GM12878 (cell line): Measurements from ENCODE around the gene PRSS2. TPM values are rescaled to one million over a fixed set of nuclear protein-coding genes. Genes with fewer than 3 reads are reported as not detected.

ENCODE experiments used
- ATAC-seq: fragments of 200-7000 bp; cut with Tn5 transposase; 3 replicates; pipeline ENCODE4 v1.9.1; 2020; ENCODE audit warnings: mild to moderate bottlenecking, moderate library complexity
- BruUV-seq: library from RNA; stranded (reverse); fragments of 400-500 nt; replicated peaks from 2 replicates; lab custom pipeline; 2021; lab: Mats Ljungman, UMichigan
- CTCF ChIA-PET: fragments of 300-600 bp; sonication (Branson Sonifier 250); formaldehyde crosslinking; extraction: SDS; loops from one replicate; lab custom pipeline; 2021; ENCODE audit warnings: inconsistent platforms; lab: Yijun Ruan, JAX
- POLR2A ChIA-PET: fragments of 350-600 bp; formaldehyde crosslinking; extraction: SDS; loops from one replicate; lab custom pipeline; 2021; ENCODE audit warnings: inconsistent platforms; lab: Charles Lee
- RAD21 ChIA-PET: fragments of 300-600 bp; sonication (Branson Sonifier 250); formaldehyde crosslinking; loops from one replicate; lab custom pipeline; 2023; ENCODE audit warnings: antibody characterized with exemption; ENCODE audit not compliant: unreplicated experiment; lab: Charles Lee
- SMC1A ChIA-PET: fragments of 300-600 bp; sonication (Branson Sonifier 250); formaldehyde crosslinking; loops from one replicate; lab custom pipeline; 2023; ENCODE audit not compliant: unreplicated experiment, uncharacterized antibody; lab: Charles Lee
- DNase-seq: peaks from one replicate; pipeline ENCODE4 v3.0.0-alpha.2; 2011; ENCODE audit warnings: low read depth, low spot score
- FAIRE-seq: peaks from 3 replicates; lab custom pipeline; 2011; peaks lifted over from hg19 to GRCh38; lab: Jason Lieb, UNC
- H2AFZ ChIP-seq: 2 replicates; pipeline ENCODE4 v1.6.0; 2011; ENCODE audit warnings: low read depth, low read length, control low read depth; ENCODE audit not compliant: control insufficient read depth
- H3K27ac ChIP-seq: 2 replicates; pipeline ENCODE4 v1.5.1; 2011; ENCODE audit warnings: control low read depth; ENCODE audit not compliant: control insufficient read depth, insufficient read depth
- H3K27me3 ChIP-seq, 2 experiments: replicated peaks in 1 of 2; 2 replicates each; pipeline versions ENCODE4 v1.6.0 to v1.6.1; 2011; ENCODE audit warnings: low read length in 1 of 2; ENCODE audit not compliant: control insufficient read depth in 2 of 2, insufficient read depth in 2 of 2
- H3K36me3 ChIP-seq, 2 experiments: 2 replicates each; pipeline ENCODE4 v1.5.1; 2011; ENCODE audit warnings: low read length in 1 of 2; ENCODE audit not compliant: control insufficient read depth in 2 of 2, insufficient read depth in 2 of 2
- H3K4me1 ChIP-seq: 2 replicates; pipeline ENCODE4 v1.6.1; 2011; ENCODE audit warnings: mild to moderate bottlenecking, low read length, moderate library complexity, mixed read lengths; ENCODE audit not compliant: control insufficient read depth, insufficient read depth
- H3K4me2 ChIP-seq: 2 replicates; pipeline ENCODE4 v1.6.0; 2011; ENCODE audit warnings: control low read depth; ENCODE audit not compliant: control insufficient read depth, insufficient read depth
- H3K4me3 ChIP-seq: fragments of 200-600 bp; sonication (generic); 2 replicates; pipeline ENCODE4 v1.5.1; 2016
- H3K79me2 ChIP-seq: 2 replicates; pipeline ENCODE4 v1.6.0; 2011; ENCODE audit warnings: low read length; ENCODE audit not compliant: control insufficient read depth, insufficient read depth
- H3K9ac ChIP-seq: 2 replicates; pipeline ENCODE4 v1.8.0; 2011; ENCODE audit warnings: low read length, control low read depth, mixed read lengths; ENCODE audit not compliant: control insufficient read depth, insufficient read depth
- H3K9me3 ChIP-seq: replicated peaks from 3 replicates; pipeline ENCODE4 v1.5.1; 2011; ENCODE audit warnings: mild to moderate bottlenecking, low read length; ENCODE audit not compliant: control insufficient read depth, insufficient read depth
- H4K20me1 ChIP-seq: 2 replicates; pipeline ENCODE4 v1.6.0; 2011; ENCODE audit not compliant: control insufficient read depth, insufficient read depth
- BCL11A ChIP-seq: IDR thresholded peaks from 2 replicates; pipeline ENCODE4 v1.6.1; 2011; ENCODE audit warnings: low read depth, low read length
- CTCF ChIP-seq, 3 experiments: IDR thresholded peaks in 2 of 3; conservative IDR thresholded peaks in 1 of 3; 2 replicates each; pipeline ENCODE4 v1.5.1; 2011; ENCODE audit warnings: low read depth in 3 of 3, low read length in 3 of 3, mild to moderate bottlenecking in 3 of 3, control low read depth in 2 of 3, moderate library complexity in 2 of 3, inconsistent platforms in 1 of 3, mixed read lengths in 1 of 3; ENCODE audit not compliant: control insufficient read depth in 2 of 3, insufficient read depth in 1 of 3; ENCODE audit errors: extremely low read depth in 1 of 3
- EED ChIP-seq: sonication (generic); IDR thresholded peaks from 2 replicates; pipeline ENCODE4 v1.6.1; 2016; ENCODE audit warnings: antibody characterized with exemption, low read depth
- JUNB ChIP-seq: IDR thresholded peaks from 2 replicates; pipeline ENCODE4 v1.6.1; 2016; ENCODE audit warnings: antibody characterized with exemption, mild to moderate bottlenecking
- LARP7 ChIP-seq: fragments of 450-650 bp; IDR thresholded peaks from 2 replicates; pipeline ENCODE4 v1.6.1; 2017; ENCODE audit warnings: mild to moderate bottlenecking
- MYC ChIP-seq: IDR thresholded peaks from 2 replicates; pipeline ENCODE4 v1.6.1; 2011; ENCODE audit warnings: mild to moderate bottlenecking, low read length, moderate library complexity, inconsistent platforms; ENCODE audit not compliant: insufficient read depth, insufficient replicate concordance, insufficient read length, severe bottlenecking
- RELA ChIP-seq: fragments of 450-650 bp; IDR thresholded peaks from 2 replicates; pipeline ENCODE4 v1.8.0; 2014; ENCODE audit warnings: borderline replicate concordance; ENCODE audit not compliant: partially characterized antibody
- SIX5 ChIP-seq: IDR thresholded peaks from 2 replicates; pipeline ENCODE4 v1.6.1; 2011; ENCODE audit warnings: mild to moderate bottlenecking, low read depth, low read length, moderate library complexity; ENCODE audit not compliant: severe bottlenecking
- ZNF274 ChIP-seq: IDR thresholded peaks from one replicate; pipeline ENCODE4 v1.8.0; 2011; ENCODE audit not compliant: insufficient read length, insufficient read depth
- WGBS: methylation state at CpG from one replicate; pipeline ENCODE4 v1.1.6; 2016; ENCODE audit warnings: low lambda C conversion rate; ENCODE audit not compliant: insufficient replicate concordance, insufficient coverage; ENCODE audit errors: missing lambda C conversion rate; 5-methylcytosine and 5-hydroxymethylcytosine counted together
- in situ Hi-C: fragments of 300-500 bp; cut with MboI; formaldehyde crosslinking; loops from 9 replicates; pipeline ENCODE4 v1.14.3; 2018; ENCODE audit warnings: mixed read lengths
- intact Hi-C: fragments of 100-400 bp; cut with micrococcal nuclease; formaldehyde crosslinking; loops from one replicate; pipeline ENCODE4 v1.14.2; 2022; ENCODE audit not compliant: unreplicated experiment
- polyA plus RNA-seq, 11 experiments: library from polyadenylated mRNA; depleted of rRNA in 4 of 11; unstranded in 6 of 11; stranded (reverse) in 5 of 11; fragments of >200 nt; fragmentation: Nextera tagmentation in 4 of 11; fragmentation: Illumina TruSeq in 1 of 11; extraction: Ambion mirVana in 4 of 11; extraction: Trizol in 1 of 11; gene quantifications; 1 replicate in 1 of 11; 2 replicates in 10 of 11; pipeline versions ENCODE4 v1.2.1 to v1.2.3, GENCODE V29; 2011 to 2016; ENCODE audit warnings: inconsistent platforms in 2 of 11, missing spikeins in 2 of 11, low read depth in 1 of 11
- total RNA-seq, 4 experiments: library from RNA; depleted of rRNA in 3 of 4; stranded (reverse); fragments of >200 nt in 3 of 4; fragmentation: Illumina TruSeq in 1 of 4; extraction: Trizol in 1 of 4; gene quantifications; 2 replicates each; pipeline versions ENCODE4 v1.2.1 to v1.2.3, GENCODE V29; 2013 to 2021

The PRSS2 gene
- total and polyA plus RNA-seq, 10 of the 15 experiments (the other 5 are each of a cell fraction or from before 2014, with no cell fraction given): 0.21 to 28.8 (median 0.41) TPM; not detected in 7

- no TSS peak for BruUV-seq
- in situ Hi-C loops: no loop called here
These were observed 46.7 kb downstream of the PRSS2 start for GRCh38 chr7:142817506-142817905.

GRCh38 chr7:142819530-142819929 is 48.8 kb downstream of the PRSS2 start:
- Histone ChIP-seq H3K9me3 (no peaks in the 10 kb centered on the region), H3K9ac (no peak overlapping the region), H3K27ac (no peak overlapping the region), H2AFZ (no peak overlapping the region), H3K4me1 (no peaks in the 10 kb centered on the region), H3K4me3 (no peak overlapping the region), H3K79me2 (no peaks in the 10 kb centered on the region), H3K4me2 (no peak overlapping the region), H3K27me3 (no peaks in the 10 kb centered on the region), H3K36me3 (no peaks in the 10 kb centered on the region), H4K20me1 (no peaks in the 10 kb centered on the region)
- ChIA-PET POLR2A (interaction anchor here (1.8 kb wide), 1 partner anchor 10 kb away, joined by 4 read pairs; no protein-coding TSS in a partner anchor), RAD21 (interaction anchor here (1.2 to 2.2 kb wide), 2 partner anchors 11 to 36 kb away, joined by 6 to 10 read pairs; no protein-coding TSS in a partner anchor), CTCF (interaction anchor here (1.0 to 28.6 kb wide), 9 partner anchors 11 to 232 kb away, joined by 3 to 1055 read pairs (median 9); no protein-coding TSS in a partner anchor), SMC1A (interaction anchor here (1.1 to 5.7 kb wide), 4 partner anchors 10 to 35 kb away, joined by 3 to 44 read pairs (median 8); no protein-coding TSS in a partner anchor)
- WGBS: 76% methylated on average over 4 of the region's 5 CpGs
- FAIRE-seq: no peak
- no TSS peak for BruUV-seq
- intact Hi-C loops: no loop called here
- DNase-seq: no peak
- no peak for ATAC-seq
- in situ Hi-C loops: no loop called here
- no peak for TF ChIP-seq MYC
- no peak for TF ChIP-seq CTCF (IDR thresholded peaks at IDR 0.05 in 2 of 3, conservative IDR thresholded peaks at IDR 0.05 in 1 of 3; ENCODE audit: control insufficient read depth in 2 of 3, extremely low read depth in 1 of 3, insufficient read depth in 1 of 3, low read depth in 3 of 3, low read length in 3 of 3)
- TF ChIP-seq EED: no peak
- TF ChIP-seq BCL11A: no peak
- TF ChIP-seq ZNF274: no peak
- TF ChIP-seq SIX5: no peak

More at GRCh38 chr7:142817506-142817905, 46.7 kb downstream of the PRSS2 start:
- Histone ChIP-seq H2AFZ (no peak overlapping the region), H3K36me3 (no peaks in the 10 kb centered on the region), H3K9me3 (no peaks in the 10 kb centered on the region), H3K4me1 (no peaks in the 10 kb centered on the region), H3K9ac (no peak overlapping the region), H4K20me1 (no peaks in the 10 kb centered on the region), H3K4me2 (no peak overlapping the region), H3K27me3 (no peaks in the 10 kb centered on the region), H3K27ac (no peak overlapping the region), H3K79me2 (no peaks in the 10 kb centered on the region), H3K4me3 (no peak overlapping the region)
- RAD21 ChIA-PET: interaction anchor here (0.6 to 1.9 kb wide), 4 partner anchors 9 to 49 kb away, joined by 3 to 9 read pairs (median 4); no protein-coding TSS in a partner anchor
- WGBS: 44% methylated on average over 2 of the region's 2 CpGs
- ATAC-seq: no peak
- TF ChIP-seq LARP7 (no peak), RELA (no peak), EED (no peak), JUNB (0 out of 2 replicates have a peak, but pooled peaks have one; percentile 29)
- FAIRE-seq: no peak
- SMC1A ChIA-PET: interaction anchor here (0.7 to 5.7 kb wide), 9 partner anchors 8 to 186 kb away, joined by 3 to 44 read pairs (median 5); no protein-coding TSS in a partner anchor
- CTCF ChIA-PET: interaction anchor here (0.7 to 28.6 kb wide), 9 partner anchors 9 to 398 kb away, joined by 3 to 1055 read pairs (median 4); no protein-coding TSS in a partner anchor
- POLR2A ChIA-PET: no interaction called here
- intact Hi-C loops: no loop called here
- no peak for DNase-seq
